ENCODE data around the gene HDAC9. TPM values are rescaled to one million over a fixed set of nuclear protein-coding genes. Genes with fewer than 3 reads are reported as not detected.

HDAC9 gene
- total RNA-seq, 1 experiment from 2014 or later: 4.3 TPM

GRCh38 chr7:18829858-18830285, 334.3 kb downstream of the HDAC9 start:
- TF ChIP-seq TCF7L2 (IDR thresholded peaks at IDR 0.05; ENCODE audit: borderline replicate concordance, extremely low read depth, insufficient read depth, insufficient read length): no peak
- no peak for TF ChIP-seq REST (IDR thresholded peaks at IDR 0.05; ENCODE audit: low read depth)
- no peak for TF ChIP-seq EZH2phosphoT487 (IDR thresholded peaks at IDR 0.05; ENCODE audit: borderline replicate concordance)
- no peak for TF ChIP-seq ELF1 (IDR thresholded peaks at IDR 0.05; ENCODE audit: borderline replicate concordance, low read depth)
- no peak for TF ChIP-seq RAD21 (IDR thresholded peaks at IDR 0.05; ENCODE audit: low read depth)
- no peak for TF ChIP-seq ZFX (IDR thresholded peaks at IDR 0.05)
- TF ChIP-seq ZBTB33 (IDR thresholded peaks at IDR 0.05; ENCODE audit: extremely low read depth, insufficient replicate concordance, low read length): no peak
- no peak for TF ChIP-seq SRF (IDR thresholded peaks at IDR 0.05; ENCODE audit: low read depth)
- TF ChIP-seq EZH2 (IDR thresholded peaks at IDR 0.05): no peak
- TF ChIP-seq EGR1 (IDR thresholded peaks at IDR 0.05; ENCODE audit: low read depth): no peak
- no peak for TF ChIP-seq FOSL1 (IDR thresholded peaks at IDR 0.05; ENCODE audit: low read depth)
- no peak for TF ChIP-seq YY1 (IDR thresholded peaks at IDR 0.05; ENCODE audit: extremely low read depth, insufficient replicate concordance, low read depth, low read length)
- no peak for TF ChIP-seq ZNF274 (IDR thresholded peaks at IDR 0.05; ENCODE audit: low read depth, low read length)
- TF ChIP-seq CEBPB (IDR thresholded peaks at IDR 0.05; ENCODE audit: low read depth): no peak
- no peak for TF ChIP-seq CTCF (IDR thresholded peaks at IDR 0.05 in 2 of 3, conservative IDR thresholded peaks at IDR 0.05 in 1 of 3; ENCODE audit: borderline replicate concordance in 1 of 3, insufficient read depth in 1 of 3, low read depth in 2 of 3, low read length in 2 of 3)
- ChIA-PET CTCF (no interaction called here), POLR2A (no interaction called here), RAD21 (ENCODE audit: low non-redundant PET in 1 of 2, low total read pairs in 2 of 2, uncharacterized antibody in 2 of 2, unreplicated experiment in 2 of 2) (no interaction called here)
- no peaks in the 10 kb centered on the region for H3K79me2 ChIP-seq (ENCODE audit: insufficient read depth, low read length)
- no peak overlapping the region for H3K9ac ChIP-seq (ENCODE audit: low read length)
- H3K27me3 ChIP-seq (ENCODE audit: insufficient read depth, low read length): no peaks in the 10 kb centered on the region
- ATAC-seq: no peak
- no peak overlapping the region for H3K4me2 ChIP-seq (ENCODE audit: low read length)
- no peak overlapping the region for H3K27ac ChIP-seq (ENCODE audit: low read depth, low read length)
- H3K36me3 ChIP-seq (ENCODE audit: control insufficient read depth in 1 of 2, insufficient read depth in 2 of 2, low read length in 2 of 2): no peaks in the 10 kb centered on the region
- H3K4me1 ChIP-seq (ENCODE audit: control insufficient read depth in 1 of 2, insufficient read depth in 2 of 2, low read length in 2 of 2): no peaks in the 10 kb centered on the region
- H3K9me2 ChIP-seq (ENCODE audit: insufficient read depth): no peaks in the 10 kb centered on the region; the same call in 1 of the 2 replicates
- BruUV-seq (replicated peaks): no TSS peak
- H2AFZ ChIP-seq (ENCODE audit: low read depth, low read length, poor library complexity, severe bottlenecking): no peak overlapping the region
- no peak overlapping the region for H3K4me3 ChIP-seq (replicated peaks in 1 of 2; ENCODE audit: low read depth in 1 of 2, low read length in 2 of 2)
- intact Hi-C loops (cut with micrococcal nuclease): no loop called here
- no peaks in the 10 kb centered on the region for H3K9me3 ChIP-seq (ENCODE audit: control insufficient read depth in 1 of 2, insufficient read depth in 1 of 2, low read depth in 1 of 2, low read length in 2 of 2)
- no peak for DNase-seq (ENCODE audit: low read depth, low spot score)
- H4K20me1 ChIP-seq (ENCODE audit: insufficient read depth): no peaks in the 10 kb centered on the region
